Chondrocyte (in vitro differentiated cells): ENCODE data around the gene LRMDA. TPM values are rescaled to one million over a fixed set of nuclear protein-coding genes. Genes with fewer than 3 reads are reported as not detected.

Experiments
- DNase-seq: peaks from one replicate; pipeline ENCODE4 v3.0.0; 2021; ENCODE audit warnings: mixed read lengths, low spot score
- H3K27ac Mint-ChIP-seq: one replicate; pipeline ENCODE4 v1.8.0; 2021; ENCODE audit warnings: mild to moderate bottlenecking, moderate library complexity, mixed read lengths; ENCODE audit not compliant: unreplicated experiment
- H3K27me3 Mint-ChIP-seq: 2 replicates; pipeline ENCODE4 v1.8.0; 2021; ENCODE audit warnings: low read depth, mixed read lengths
- H3K36me3 Mint-ChIP-seq: 2 replicates; pipeline ENCODE4 v1.8.0; 2021; ENCODE audit warnings: low read depth, mixed read lengths
- H3K4me1 Mint-ChIP-seq: 2 replicates; pipeline ENCODE4 v1.8.0; 2021; ENCODE audit warnings: low read depth, mild to moderate bottlenecking, mixed read lengths
- H3K4me3 Mint-ChIP-seq: one replicate; pipeline ENCODE4 v1.8.0; 2021; ENCODE audit warnings: mild to moderate bottlenecking, moderate library complexity, mixed read lengths; ENCODE audit not compliant: unreplicated experiment
- H3K9me3 Mint-ChIP-seq: 2 replicates; pipeline ENCODE4 v1.8.0; 2021; ENCODE audit warnings: low read depth, mixed read lengths
- CTCF ChIP-seq: fragments of 200-600 bp; sonication (generic); IDR thresholded peaks from 2 replicates; pipeline ENCODE4 v1.5.0; 2021; ENCODE audit warnings: antibody characterized with exemption, mild to moderate bottlenecking, moderate library complexity
- total RNA-seq: library from RNA; stranded (reverse); gene quantifications from 3 replicates; pipeline ENCODE4 v1.2.1, GENCODE V29; 2021

LRMDA gene
- total RNA-seq, 1 donor from 2014 or later = 2.8 TPM

GRCh38 chr10:76230921-76231285, 799.5 kb downstream of the LRMDA start:
- Mint-ChIP-seq H3K9me3 (no peaks in the 10 kb centered on the region), H3K27me3 (no peaks in the 10 kb centered on the region), H3K36me3 (peaks cover 2% of the 10 kb centered on the region), H3K4me1 (no peaks in the 10 kb centered on the region), H3K4me3 (no peak overlapping the region), H3K27ac (no peak overlapping the region)
- DNase-seq = no peak
- no peak for TF ChIP-seq CTCF

- no peaks in the 10 kb centered on the region for H3K27me3 Mint-ChIP-seq
- DNase-seq = no peak
- no peak overlapping the region for H3K4me3 Mint-ChIP-seq
- no peak for TF ChIP-seq CTCF
- peaks cover 2% of the 10 kb centered on the region for H3K36me3 Mint-ChIP-seq
- no peak overlapping the region for H3K27ac Mint-ChIP-seq
- no peaks in the 10 kb centered on the region for H3K9me3 Mint-ChIP-seq
- no peaks in the 10 kb centered on the region for H3K4me1 Mint-ChIP-seq
Observed at GRCh38 chr10:76231286-76231934, 800.0 kb downstream of the LRMDA start.

GRCh38 chr10:76234499-76235226, 803.2 kb downstream of the LRMDA start:
- H3K27me3 Mint-ChIP-seq = no peaks in the 10 kb centered on the region
- peaks cover 3% of the 10 kb centered on the region for H3K4me1 Mint-ChIP-seq
- no peak overlapping the region for H3K27ac Mint-ChIP-seq
- DNase-seq = no peak
- H3K4me3 Mint-ChIP-seq = no peak overlapping the region
- H3K36me3 Mint-ChIP-seq = no peaks in the 10 kb centered on the region
- TF ChIP-seq CTCF = no peak
- no peaks in the 10 kb centered on the region for H3K9me3 Mint-ChIP-seq

- DNase-seq = no peak
- H3K27me3 Mint-ChIP-seq = no peaks in the 10 kb centered on the region
- no peak overlapping the region for H3K4me3 Mint-ChIP-seq
- no peak overlapping the region for H3K27ac Mint-ChIP-seq
- no peaks in the 10 kb centered on the region for H3K36me3 Mint-ChIP-seq
- H3K9me3 Mint-ChIP-seq = no peaks in the 10 kb centered on the region
- TF ChIP-seq CTCF = no peak
- H3K4me1 Mint-ChIP-seq = peaks cover 3% of the 10 kb centered on the region
Observed at GRCh38 chr10:76236356-76236755, 804.9 kb downstream of the LRMDA start.

- DNase-seq = no peak
- no peak overlapping the region for H3K4me3 Mint-ChIP-seq
- no peaks in the 10 kb centered on the region for H3K36me3 Mint-ChIP-seq
- H3K27me3 Mint-ChIP-seq = no peaks in the 10 kb centered on the region
- no peaks in the 10 kb centered on the region for H3K9me3 Mint-ChIP-seq
- H3K27ac Mint-ChIP-seq = no peak overlapping the region
- H3K4me1 Mint-ChIP-seq = no peaks in the 10 kb centered on the region
- no peak for TF ChIP-seq CTCF
Observed at GRCh38 chr10:76242956-76243355, 811.5 kb downstream of the LRMDA start.
